Ovary (tissue), 9 donors: ENCODE results near the gene FOXI2. TPM values are rescaled to one million over a fixed set of nuclear protein-coding genes. Genes with fewer than 3 reads are reported as not detected.

ENCODE experiments used
- DNase-seq, 5 donors: peaks; one replicate each; pipeline ENCODE4 v3.0.0-alpha.2; 2019 to 2020
- H3K27ac ChIP-seq, 2 donors: fragments of 200-600 bp; one replicate each; pipeline versions ENCODE4 v1.5.1 to v1.8.0; 2019 to 2022
- H3K27me3 ChIP-seq: fragments of 200-600 bp; one replicate; pipeline ENCODE4 v1.8.0; 2022
- H3K36me3 ChIP-seq: fragments of 200-600 bp; sonication (generic); one replicate; pipeline ENCODE4 v1.5.1; 2019
- H3K4me1 ChIP-seq: one replicate; pipeline ENCODE4 v1.8.1; 2013; ENCODE audit warnings: mild to moderate bottlenecking, moderate library complexity; ENCODE audit not compliant: insufficient read depth
- H3K4me3 ChIP-seq: fragments of 200-600 bp; sonication (generic); one replicate; pipeline ENCODE4 v1.5.1; 2017
- H3K9me3 ChIP-seq, 2 donors: fragments of 200-600 bp in 1 of 2; sonication (generic) in 1 of 2; one replicate each; pipeline versions ENCODE4 v1.5.1 to v1.8.1; 2013 to 2019; ENCODE audit warnings: mild to moderate bottlenecking in 1 of 2, moderate library complexity in 1 of 2
- EP300 ChIP-seq: sonication (generic); formaldehyde crosslinking; IDR thresholded peaks from one replicate; pipeline ENCODE4 v1.6.1; 2017; ENCODE audit warnings: antibody characterized with exemption
- POLR2A ChIP-seq: fragments of 450-650 bp; IDR thresholded peaks from one replicate; pipeline ENCODE4 v1.6.1; 2017; ENCODE audit warnings: antibody characterized with exemption, mild to moderate bottlenecking, moderate library complexity
- WGBS, 3 donors: extraction: QIAGEN DNeasy Blood & Tissue Kit in 1 of 3; methylation state at CpG; one replicate each; pipeline versions ENCODE4 v1.1.5 to v1.1.7; 2013 to 2017; 5-methylcytosine and 5-hydroxymethylcytosine counted together
- intact Hi-C, 4 donors: fragments of 100-400 bp; cut with DNase I; formaldehyde crosslinking; loops; one replicate each; pipeline versions ENCODE4 v1.11.0 to v1.15.1; 2022 to 2023
- polyA plus RNA-seq, 2 donors: library from polyadenylated mRNA; stranded (reverse); fragments of 200-250 nt in 1 of 2; fragments of 350-450 nt in 1 of 2; fragmentation: Illumina TruSeq in 1 of 2; extraction: RNeasy Lipid Tissue Mini Kit (QIAGEN cat#74804) in 1 of 2; gene quantifications; one replicate each; pipeline ENCODE4 v1.2.3, GENCODE V29; 2013 to 2014
- total RNA-seq, 7 donors: library from RNA; depleted of rRNA in 2 of 7; stranded (reverse); fragments of >200 nt in 2 of 7; fragmentation: NEBNext Ultra II Directional in 3 of 7; extraction: Animal tissue kit (Norgen Biotek cat#: 25700) in 3 of 7; gene quantifications; one replicate each; pipeline versions ENCODE4 v1.1.0 to v1.2.4, GENCODE V29; 2016 to 2023
- TF ChIP-seq, protein P1 (sequence below), 3 donors: fragments of 450-650 bp in 2 of 3; fragments of 200-600 bp in 1 of 3; IDR thresholded peaks; one replicate each; pipeline versions ENCODE4 v1.5.1 to v1.8.0; 2016 to 2022; ENCODE audit warnings: antibody characterized with exemption in 3 of 3, mild to moderate bottlenecking in 1 of 3
- donor health status: DM: no; HTN: no; CAD: no; lungs with moderate emphysema.
- donor health status: DM: no; HTN: no; CAD: no.
- donor health status: Bipolar disorder and iron deficiency.
- donor health status: DM: yes; HTN: yes; CAD: no.
- donor health status: DM: no; HTN: no; CAD: no.
- donor health status: DM: yes; HTN: yes; CAD: no.

The FOXI2 gene
- total and polyA plus RNA-seq, 9 donors: 0.01 to 0.61 (median 0.24) TPM; not detected in 4

DNA sequence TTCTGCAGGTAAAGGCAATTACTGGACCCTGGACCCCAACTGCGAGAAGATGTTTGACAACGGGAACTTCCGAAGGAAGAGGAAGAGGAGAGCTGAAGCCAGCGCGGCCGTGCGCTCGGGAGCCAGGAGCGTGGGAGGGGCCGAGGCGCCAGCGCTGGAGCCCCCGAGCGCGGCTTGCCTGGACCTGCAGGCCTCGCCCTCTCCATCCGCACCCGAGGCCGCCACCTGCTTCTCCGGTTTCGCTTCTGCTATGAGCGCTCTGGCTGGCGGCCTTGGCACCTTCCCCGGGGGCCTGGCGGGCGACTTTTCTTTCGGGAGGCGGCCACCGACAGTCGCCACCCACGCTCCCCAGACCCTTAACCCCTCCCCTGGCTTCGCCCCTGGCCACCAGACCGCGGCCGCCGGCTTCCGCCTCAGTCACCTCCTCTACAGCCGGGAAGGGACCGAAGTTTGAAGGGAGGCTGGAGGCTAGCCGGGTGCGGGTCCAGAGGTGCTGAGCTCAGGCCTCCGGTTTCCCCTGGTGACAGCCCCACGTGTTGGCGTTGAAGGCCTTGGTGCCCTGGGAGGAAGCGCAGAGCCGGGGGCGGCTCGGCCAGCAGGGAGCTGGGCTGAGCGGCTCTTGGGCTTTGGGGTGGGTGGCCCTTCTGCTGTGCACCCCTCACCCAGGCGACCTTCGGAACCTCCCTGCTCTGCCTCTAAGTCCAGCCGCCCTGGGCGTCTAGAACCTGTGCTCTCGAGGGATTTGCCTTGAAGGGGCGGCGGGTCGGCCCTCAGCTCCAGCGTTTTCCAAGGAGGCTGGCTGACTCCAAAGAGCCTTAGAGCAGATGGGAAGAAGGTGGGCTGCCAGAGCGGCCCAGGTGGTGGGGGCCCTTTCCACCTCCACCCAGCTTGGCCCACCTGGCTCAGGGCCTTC is 1.8 kb downstream of the FOXI2 start:
- TF ChIP-seq, protein P1, sequence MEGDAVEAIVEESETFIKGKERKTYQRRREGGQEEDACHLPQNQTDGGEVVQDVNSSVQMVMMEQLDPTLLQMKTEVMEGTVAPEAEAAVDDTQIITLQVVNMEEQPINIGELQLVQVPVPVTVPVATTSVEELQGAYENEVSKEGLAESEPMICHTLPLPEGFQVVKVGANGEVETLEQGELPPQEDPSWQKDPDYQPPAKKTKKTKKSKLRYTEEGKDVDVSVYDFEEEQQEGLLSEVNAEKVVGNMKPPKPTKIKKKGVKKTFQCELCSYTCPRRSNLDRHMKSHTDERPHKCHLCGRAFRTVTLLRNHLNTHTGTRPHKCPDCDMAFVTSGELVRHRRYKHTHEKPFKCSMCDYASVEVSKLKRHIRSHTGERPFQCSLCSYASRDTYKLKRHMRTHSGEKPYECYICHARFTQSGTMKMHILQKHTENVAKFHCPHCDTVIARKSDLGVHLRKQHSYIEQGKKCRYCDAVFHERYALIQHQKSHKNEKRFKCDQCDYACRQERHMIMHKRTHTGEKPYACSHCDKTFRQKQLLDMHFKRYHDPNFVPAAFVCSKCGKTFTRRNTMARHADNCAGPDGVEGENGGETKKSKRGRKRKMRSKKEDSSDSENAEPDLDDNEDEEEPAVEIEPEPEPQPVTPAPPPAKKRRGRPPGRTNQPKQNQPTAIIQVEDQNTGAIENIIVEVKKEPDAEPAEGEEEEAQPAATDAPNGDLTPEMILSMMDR (IDR thresholded peaks at IDR 0.05): no peak
- TF ChIP-seq POLR2A (no peak), EP300 (no peak)
- peaks cover 3% of the 10 kb centered on the region for H3K27me3 ChIP-seq
- peaks cover 2% of the 10 kb centered on the region for H3K4me1 ChIP-seq
- no peak overlapping the region for H3K4me3 ChIP-seq
- intact Hi-C loops: no loop called here
- no peaks in the 10 kb centered on the region for H3K36me3 ChIP-seq
- H3K9me3 ChIP-seq: no peaks in the 10 kb centered on the region
- H3K27ac ChIP-seq: no peak overlapping the region
- DNase-seq: no peak
- WGBS, 3 donors: 14 to 22% (median 14%) methylated on average over 51 to 59 of the region's 59 CpGs

DNA sequence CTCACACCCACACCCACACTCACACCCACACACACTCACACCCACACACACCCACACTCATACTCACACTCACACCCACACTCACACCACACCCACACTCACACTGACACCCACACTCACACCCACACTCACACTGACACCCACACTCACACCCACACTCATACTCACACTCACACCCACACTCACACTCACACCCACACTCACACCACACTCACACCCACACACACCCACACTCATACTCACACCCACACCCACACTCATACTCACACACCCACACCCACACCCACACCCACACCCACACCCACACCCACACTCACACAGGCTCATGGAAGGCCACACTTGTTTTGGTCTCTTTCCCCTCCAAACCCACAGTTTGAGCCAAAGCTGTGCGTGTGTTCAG is 2.9 kb downstream of the FOXI2 start:
- DNase-seq: no peak
- no peaks in the 10 kb centered on the region for H3K9me3 ChIP-seq
- intact Hi-C loops: no loop called here
- no peak overlapping the region for H3K4me3 ChIP-seq
- no peak overlapping the region for H3K27ac ChIP-seq
- peaks cover 2% of the 10 kb centered on the region for H3K4me1 ChIP-seq
- no peak for TF ChIP-seq POLR2A
- no peak for TF ChIP-seq EP300
- TF ChIP-seq, protein P1 (IDR thresholded peaks at IDR 0.05): no peak
- no peaks in the 10 kb centered on the region for H3K36me3 ChIP-seq
- 66 to 82% (median 81%) methylated on average over 1 of the region's 1 CpG for WGBS, 3 donors
- peaks cover 3% of the 10 kb centered on the region for H3K27me3 ChIP-seq

DNA sequence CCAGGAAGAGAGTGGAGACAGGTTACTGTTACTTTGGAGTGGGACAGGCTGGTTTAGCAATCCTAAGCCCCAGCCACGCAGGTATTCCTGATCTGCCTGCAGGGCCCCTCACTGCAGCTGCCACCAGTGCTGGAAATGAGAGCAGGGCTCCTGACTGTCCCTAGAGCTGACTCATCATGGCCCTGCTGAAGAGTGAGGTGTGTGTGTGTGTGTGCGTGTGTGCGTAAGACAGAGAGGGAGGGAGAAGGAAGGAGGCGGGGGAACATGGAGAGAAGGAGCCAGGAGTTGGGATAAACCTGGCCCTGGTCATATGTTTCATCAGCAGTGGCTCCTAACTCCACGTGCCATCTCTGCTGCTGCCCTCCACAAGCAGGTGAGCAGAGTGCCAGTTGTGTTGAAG is 3.6 kb downstream of the FOXI2 start:
- peaks cover 3% of the 10 kb centered on the region for H3K27me3 ChIP-seq
- intact Hi-C loops: no loop called here
- DNase-seq: no peak

DNA sequence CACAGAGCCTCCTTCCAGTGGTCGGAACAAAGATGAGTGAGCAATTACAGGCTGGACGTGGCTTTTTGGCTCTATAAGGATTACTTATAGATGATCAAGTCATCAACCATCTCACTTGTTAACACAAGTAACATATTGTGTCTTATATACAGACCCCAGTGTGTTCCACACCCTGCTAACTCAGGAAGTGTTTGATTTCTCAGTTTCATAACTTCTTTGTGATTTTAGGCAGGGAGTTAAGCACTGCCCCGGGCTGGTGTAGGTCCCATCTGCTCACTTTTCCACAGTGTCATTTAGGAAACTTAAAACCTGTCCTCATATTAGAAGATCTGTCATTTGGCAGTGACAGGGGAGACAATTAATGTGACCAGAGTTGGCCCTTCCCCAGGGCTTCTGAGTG is 6.2 kb downstream of the FOXI2 start:
- Histone ChIP-seq H3K27me3 (no peaks in the 10 kb centered on the region), H3K9me3 (no peaks in the 10 kb centered on the region), H3K4me1 (peaks cover 2% of the 10 kb centered on the region), H3K4me3 (no peak overlapping the region), H3K36me3 (no peaks in the 10 kb centered on the region), H3K27ac (no peak overlapping the region)
- DNase-seq: no peak
- intact Hi-C loops: no loop called here
- WGBS, 3 donors: 51 to 87% (median 76%) methylated on average over 3 of the region's 3 CpGs
- TF ChIP-seq, protein P1 (IDR thresholded peaks at IDR 0.05): no peak
- TF ChIP-seq POLR2A (no peak), EP300 (no peak)

More for the DNA sequence above, 3.6 kb downstream of the FOXI2 start:
- Histone ChIP-seq H3K4me3 (no peak overlapping the region), H3K9me3 (no peaks in the 10 kb centered on the region), H3K4me1 (peaks cover 2% of the 10 kb centered on the region), H3K36me3 (no peaks in the 10 kb centered on the region), H3K27ac (no peak overlapping the region)
- WGBS, 3 donors: 77 to 84% (median 83%) methylated on average over 5 of the region's 5 CpGs
- TF ChIP-seq POLR2A: no peak
- no peak for TF ChIP-seq EP300
- TF ChIP-seq, protein P1 (IDR thresholded peaks at IDR 0.05): no peak
